Kidney tubule cell (primary cell): Measurements from ENCODE around the gene MRTFB.

Experiments used
- DNase-seq: peaks from one replicate; pipeline ENCODE4 v3.0.0-alpha.2; 2018; ENCODE audit warnings: low spot score

Gene MRTFB

DNA sequence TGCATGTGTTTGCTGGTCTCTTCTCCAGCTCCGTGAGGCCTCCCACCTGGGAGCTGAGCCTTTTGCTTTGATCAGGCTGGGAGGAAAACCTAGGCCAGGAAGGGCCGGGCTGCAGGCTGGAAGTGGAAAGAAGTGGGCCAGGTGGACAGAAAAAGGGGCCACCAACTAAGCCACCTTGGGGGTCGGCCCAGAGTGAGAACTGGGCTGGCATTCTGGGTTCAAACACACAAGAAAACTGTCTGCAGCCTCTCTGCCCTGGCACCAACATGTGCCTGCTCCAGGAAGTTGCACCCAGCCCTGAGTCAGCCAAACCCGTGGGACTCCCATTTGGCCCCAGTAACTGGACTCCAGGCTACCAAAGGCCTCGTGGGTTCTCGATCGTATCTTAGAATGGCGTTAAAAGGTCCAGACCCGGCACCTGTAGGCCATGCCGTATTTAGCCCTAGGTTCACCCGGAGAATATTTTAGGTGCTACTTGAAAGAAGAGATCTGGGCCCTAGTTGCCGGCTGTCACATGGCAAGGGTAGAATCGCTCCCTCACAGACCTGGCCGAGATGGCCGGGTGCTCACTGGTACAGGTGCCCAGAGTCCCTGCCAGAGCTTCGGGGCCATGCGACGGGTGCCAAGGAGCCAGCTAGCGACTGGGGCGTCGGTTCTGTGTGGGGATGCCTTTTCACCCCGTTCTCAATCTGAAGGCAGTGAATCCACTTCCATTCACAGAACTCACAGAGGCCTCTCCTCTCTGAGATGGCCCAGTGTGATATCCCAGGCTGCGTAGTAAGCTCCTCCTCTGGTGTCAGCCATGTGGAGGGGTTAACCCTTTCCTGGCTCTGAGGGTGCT is 236.6 kb downstream of the MRTFB start:
- peak; percentile 43 for DNase-seq

DNA sequence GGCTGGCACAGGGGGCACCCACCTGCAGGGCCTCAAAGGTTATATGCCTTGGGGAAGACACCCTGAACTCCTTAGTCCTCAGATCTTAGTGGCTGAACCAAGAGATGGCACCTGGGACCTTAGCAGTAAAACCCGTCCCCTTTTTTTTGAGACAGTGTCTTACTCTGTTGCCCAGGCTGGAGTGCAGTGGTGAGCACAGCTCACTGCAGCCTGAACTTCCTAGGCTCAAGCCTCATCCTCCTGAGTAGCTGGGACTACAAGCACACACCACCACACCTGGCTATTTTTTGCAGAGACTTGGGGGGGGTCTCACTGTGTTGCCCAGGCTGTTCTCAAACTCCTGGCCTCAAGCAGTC is 237.2 kb downstream of the MRTFB start:
- DNase-seq: no peak

DNA sequence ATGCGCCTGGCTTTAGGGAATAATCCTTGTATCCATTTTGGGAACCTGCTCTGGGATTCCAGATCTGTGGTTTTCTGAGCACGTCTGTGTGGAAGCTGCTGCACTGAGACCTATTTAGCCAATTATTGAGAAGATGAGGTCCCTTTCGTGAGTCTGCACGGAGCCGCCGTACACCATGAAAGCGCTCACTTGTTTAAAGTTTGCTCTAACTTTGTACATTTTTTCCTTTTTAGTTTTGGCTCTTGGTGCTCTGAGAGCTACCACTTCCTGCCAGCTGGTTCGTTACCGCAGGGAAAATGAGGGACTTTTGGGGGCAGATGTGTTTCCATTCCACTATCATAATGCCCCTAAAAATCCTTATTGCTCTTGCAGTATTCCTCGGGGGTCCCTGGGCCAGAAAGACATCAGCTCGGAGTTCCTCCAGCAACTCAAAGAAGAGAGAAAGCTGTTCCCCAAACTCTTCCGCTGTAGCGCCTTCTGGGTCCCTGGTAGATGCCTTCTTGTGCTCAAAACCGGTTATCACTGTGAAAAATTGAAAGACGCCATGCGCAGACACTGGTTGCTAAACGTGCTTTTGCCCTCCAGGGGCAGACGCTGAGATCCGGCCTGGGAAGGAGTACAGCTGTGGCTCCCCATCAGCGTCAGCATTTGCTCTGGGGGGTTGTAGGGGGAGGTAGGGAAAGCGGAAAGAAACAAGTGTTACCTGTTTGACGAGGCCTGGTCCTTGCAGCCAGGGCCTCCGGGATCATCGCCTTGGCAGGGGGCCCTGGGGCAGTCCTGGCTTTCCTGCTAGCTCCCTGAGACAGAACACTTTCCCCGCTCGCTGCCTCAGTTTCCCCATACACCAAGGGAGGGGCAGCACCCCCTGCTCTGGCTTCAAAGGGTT is 238.1 kb downstream of the MRTFB start:
- peak; percentile 56 for DNase-seq

DNA sequence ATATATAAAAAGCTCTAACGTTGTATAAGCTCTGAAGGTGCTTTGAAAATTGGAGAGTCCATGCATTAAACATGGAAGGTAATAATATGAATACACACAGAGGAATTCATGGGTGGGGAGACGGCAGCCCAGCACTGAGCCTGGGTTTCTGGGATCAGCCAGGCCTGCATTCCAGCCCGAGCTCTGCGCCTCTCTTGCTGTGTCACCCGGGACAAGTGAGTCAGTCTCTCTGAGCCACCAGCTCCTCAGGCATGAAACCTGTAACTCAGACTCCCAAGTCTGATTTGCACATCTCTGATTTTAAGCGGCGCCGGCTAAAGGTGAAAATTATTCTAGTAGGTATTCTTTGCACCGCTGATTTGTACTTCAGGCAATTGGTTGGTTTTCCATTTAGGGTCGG is 238.8 kb downstream of the MRTFB start:
- DNase-seq: peak; percentile 90

DNA sequence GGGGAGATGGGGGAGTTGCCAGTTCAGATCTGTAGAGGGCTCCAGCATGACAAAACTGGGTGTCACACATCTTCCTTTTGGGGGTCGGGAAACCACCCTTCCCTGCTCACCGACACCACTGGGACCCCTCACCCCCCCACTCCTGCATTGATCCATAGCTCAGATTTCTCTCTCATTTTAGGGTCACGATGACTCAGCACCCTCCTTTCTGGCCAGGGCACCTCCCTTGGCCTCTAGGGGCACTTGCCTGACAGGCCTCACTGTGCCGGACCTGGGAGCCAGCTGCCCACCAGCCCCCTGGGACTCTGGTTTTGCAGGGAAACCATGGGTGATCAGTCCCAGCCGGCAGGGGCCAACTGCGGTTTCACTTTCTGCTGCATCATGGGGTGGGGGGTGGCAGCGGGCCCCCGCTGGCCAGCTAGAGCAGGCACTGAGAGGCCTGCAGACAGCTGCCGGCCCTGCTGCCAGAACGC is 239.4 kb downstream of the MRTFB start:
- DNase-seq: no peak

DNA sequence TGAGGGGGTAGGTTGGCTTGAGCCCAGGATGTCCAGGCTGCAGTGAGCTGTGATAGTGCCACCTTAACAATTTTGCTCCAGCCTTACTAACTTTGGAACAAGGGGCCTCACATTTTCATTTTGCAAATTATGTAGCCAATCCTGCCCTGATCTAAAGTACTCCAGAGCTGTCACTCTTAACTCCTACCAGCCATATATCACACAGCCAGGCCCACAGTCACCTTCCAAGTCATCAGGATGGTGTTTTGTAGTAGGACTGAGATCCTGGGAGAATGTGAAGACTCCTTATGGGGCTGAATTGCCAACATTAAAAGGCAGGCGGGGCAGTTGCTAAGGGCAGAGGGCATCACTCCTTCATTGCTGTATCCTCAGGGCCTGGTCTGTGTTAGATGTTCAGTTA is 243.0 kb downstream of the MRTFB start:
- no peak for DNase-seq

DNA sequence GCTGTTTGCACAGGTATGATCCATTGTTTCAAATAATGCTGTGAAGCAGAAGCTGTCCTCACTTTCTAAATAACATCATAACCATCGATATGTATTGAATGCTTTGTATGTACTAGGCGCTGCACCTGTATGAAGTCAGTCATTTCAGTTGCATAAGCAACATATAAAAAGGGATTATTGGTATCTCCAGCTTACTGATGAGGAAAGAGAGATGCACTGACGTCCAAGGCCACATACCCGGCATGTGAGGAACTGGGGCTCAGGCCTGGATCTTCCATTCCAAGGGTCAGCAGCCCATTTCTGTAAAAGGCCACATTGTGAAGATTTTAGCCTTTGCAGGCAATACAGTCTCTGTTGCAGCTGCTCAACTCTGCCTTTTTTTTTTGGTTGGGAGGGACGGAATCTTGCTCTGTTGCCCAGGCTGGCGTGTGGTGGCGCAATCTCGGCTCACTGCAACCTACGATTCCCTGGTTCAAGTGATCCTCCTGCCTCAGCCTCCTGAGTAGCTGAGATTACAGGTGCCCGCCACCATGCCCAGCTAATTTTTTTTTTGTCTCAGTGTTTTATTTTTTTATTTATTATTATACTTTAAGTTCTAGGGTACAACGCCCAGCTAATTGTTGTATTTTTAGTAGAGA is 244.7 kb downstream of the MRTFB start:
- no peak for DNase-seq
